Glutamatergic neuron (in vitro differentiated cells): ENCODE measurements around the gene EFNA4. TPM values are rescaled to one million over a fixed set of nuclear protein-coding genes. Genes with fewer than 3 reads are reported as not detected.
A peak's percentile ranks its signal among the peaks of the same experiment; 100 is the strongest.

ENCODE experiments used
- DNase-seq: peaks from one replicate; pipeline ENCODE4 v3.0.0; 2022
- H3K27ac Mint-ChIP-seq: one replicate; pipeline ENCODE4 v1.8.0; 2020; ENCODE audit warnings: mild to moderate bottlenecking, mixed read lengths, inconsistent platforms; ENCODE audit not compliant: unreplicated experiment
- H3K27me3 Mint-ChIP-seq: one replicate; pipeline ENCODE4 v1.8.0; 2020; ENCODE audit warnings: mild to moderate bottlenecking, moderate library complexity, mixed read lengths, inconsistent platforms; ENCODE audit not compliant: unreplicated experiment
- H3K36me3 Mint-ChIP-seq: one replicate; pipeline ENCODE4 v1.8.0; 2020; ENCODE audit warnings: mild to moderate bottlenecking, mixed read lengths, inconsistent platforms; ENCODE audit not compliant: unreplicated experiment
- H3K4me1 Mint-ChIP-seq: one replicate; pipeline ENCODE4 v1.8.0; 2020; ENCODE audit warnings: mild to moderate bottlenecking, low read depth, mixed read lengths, inconsistent platforms; ENCODE audit not compliant: unreplicated experiment
- H3K4me3 Mint-ChIP-seq: one replicate; pipeline ENCODE4 v1.8.0; 2020; ENCODE audit warnings: mild to moderate bottlenecking, mixed read lengths, inconsistent platforms; ENCODE audit not compliant: unreplicated experiment
- H3K9me3 Mint-ChIP-seq: one replicate; pipeline ENCODE4 v1.8.0; 2020; ENCODE audit warnings: mild to moderate bottlenecking, moderate library complexity, mixed read lengths, inconsistent platforms; ENCODE audit not compliant: unreplicated experiment
- total RNA-seq: library from RNA; stranded (reverse); fragmentation: NEBNext Ultra II Directional; extraction: Animal tissue kit (Norgen Biotek cat#: 25700); gene quantifications from one replicate; pipeline ENCODE4 v1.2.1, GENCODE V29; 2021; ENCODE audit not compliant: unreplicated experiment
- TF ChIP-seq, protein P1 (sequence below): fragments of 200-600 bp; sonication (generic); IDR thresholded peaks from one replicate; pipeline ENCODE4 v1.5.0; 2021; ENCODE audit not compliant: partially characterized antibody, unreplicated experiment

Gene EFNA4
- total RNA-seq, 1 donor from 2014 or later = 2.9 TPM

DNA sequence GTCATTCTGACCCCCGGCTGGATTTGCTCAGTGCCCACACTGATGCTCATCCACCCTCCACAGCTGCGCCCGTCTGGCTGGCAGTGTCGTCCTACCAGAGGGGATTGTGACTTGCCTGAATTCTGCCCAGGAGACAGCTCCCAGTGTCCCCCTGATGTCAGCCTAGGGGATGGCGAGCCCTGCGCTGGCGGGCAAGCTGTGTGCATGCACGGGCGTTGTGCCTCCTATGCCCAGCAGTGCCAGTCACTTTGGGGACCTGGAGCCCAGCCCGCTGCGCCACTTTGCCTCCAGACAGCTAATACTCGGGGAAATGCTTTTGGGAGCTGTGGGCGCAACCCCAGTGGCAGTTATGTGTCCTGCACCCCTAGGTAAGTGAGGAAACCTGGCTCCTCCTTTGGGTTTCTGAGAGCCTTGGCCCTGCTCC, 5.7 kb upstream of the EFNA4 start:
- H3K4me3 Mint-ChIP-seq = no peak overlapping the region
- H3K27ac Mint-ChIP-seq = no peak overlapping the region
- TF ChIP-seq, protein P1, sequence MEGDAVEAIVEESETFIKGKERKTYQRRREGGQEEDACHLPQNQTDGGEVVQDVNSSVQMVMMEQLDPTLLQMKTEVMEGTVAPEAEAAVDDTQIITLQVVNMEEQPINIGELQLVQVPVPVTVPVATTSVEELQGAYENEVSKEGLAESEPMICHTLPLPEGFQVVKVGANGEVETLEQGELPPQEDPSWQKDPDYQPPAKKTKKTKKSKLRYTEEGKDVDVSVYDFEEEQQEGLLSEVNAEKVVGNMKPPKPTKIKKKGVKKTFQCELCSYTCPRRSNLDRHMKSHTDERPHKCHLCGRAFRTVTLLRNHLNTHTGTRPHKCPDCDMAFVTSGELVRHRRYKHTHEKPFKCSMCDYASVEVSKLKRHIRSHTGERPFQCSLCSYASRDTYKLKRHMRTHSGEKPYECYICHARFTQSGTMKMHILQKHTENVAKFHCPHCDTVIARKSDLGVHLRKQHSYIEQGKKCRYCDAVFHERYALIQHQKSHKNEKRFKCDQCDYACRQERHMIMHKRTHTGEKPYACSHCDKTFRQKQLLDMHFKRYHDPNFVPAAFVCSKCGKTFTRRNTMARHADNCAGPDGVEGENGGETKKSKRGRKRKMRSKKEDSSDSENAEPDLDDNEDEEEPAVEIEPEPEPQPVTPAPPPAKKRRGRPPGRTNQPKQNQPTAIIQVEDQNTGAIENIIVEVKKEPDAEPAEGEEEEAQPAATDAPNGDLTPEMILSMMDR = no peak
- DNase-seq = no peak
- H3K36me3 Mint-ChIP-seq = no peaks in the 10 kb centered on the region
- H3K9me3 Mint-ChIP-seq = no peaks in the 10 kb centered on the region
- peaks cover 2% of the 10 kb centered on the region for H3K27me3 Mint-ChIP-seq
- H3K4me1 Mint-ChIP-seq = peaks cover 3% of the 10 kb centered on the region

DNA sequence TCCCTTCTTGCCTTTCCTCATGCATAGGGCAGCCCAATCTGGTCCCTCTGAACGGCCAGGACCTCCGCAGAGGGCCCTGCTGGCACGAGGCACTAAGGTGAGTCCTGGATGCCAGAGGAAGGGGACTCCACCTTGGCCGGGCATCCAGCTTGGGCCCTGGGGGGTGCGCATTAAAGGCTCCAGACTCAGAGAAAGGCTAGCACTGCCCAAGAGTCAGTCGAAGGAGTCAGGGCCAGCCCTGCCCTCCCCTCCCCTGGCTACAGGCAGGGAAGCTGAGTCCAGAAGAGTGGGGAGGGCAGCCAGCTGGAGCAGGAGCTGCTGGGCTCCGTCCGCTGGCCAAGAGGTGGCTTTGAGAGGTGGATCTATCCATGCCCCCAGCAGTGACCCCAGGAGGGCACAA, 2.8 kb upstream of the EFNA4 start:
- Mint-ChIP-seq H3K4me1 (peaks cover 12% of the 10 kb centered on the region), H3K4me3 (no peak overlapping the region), H3K27me3 (peaks cover 7% of the 10 kb centered on the region), H3K9me3 (peaks cover 5% of the 10 kb centered on the region), H3K27ac (no peak overlapping the region), H3K36me3 (peaks cover 5% of the 10 kb centered on the region)
- TF ChIP-seq, protein P1 = no peak
- no peak for DNase-seq

DNA sequence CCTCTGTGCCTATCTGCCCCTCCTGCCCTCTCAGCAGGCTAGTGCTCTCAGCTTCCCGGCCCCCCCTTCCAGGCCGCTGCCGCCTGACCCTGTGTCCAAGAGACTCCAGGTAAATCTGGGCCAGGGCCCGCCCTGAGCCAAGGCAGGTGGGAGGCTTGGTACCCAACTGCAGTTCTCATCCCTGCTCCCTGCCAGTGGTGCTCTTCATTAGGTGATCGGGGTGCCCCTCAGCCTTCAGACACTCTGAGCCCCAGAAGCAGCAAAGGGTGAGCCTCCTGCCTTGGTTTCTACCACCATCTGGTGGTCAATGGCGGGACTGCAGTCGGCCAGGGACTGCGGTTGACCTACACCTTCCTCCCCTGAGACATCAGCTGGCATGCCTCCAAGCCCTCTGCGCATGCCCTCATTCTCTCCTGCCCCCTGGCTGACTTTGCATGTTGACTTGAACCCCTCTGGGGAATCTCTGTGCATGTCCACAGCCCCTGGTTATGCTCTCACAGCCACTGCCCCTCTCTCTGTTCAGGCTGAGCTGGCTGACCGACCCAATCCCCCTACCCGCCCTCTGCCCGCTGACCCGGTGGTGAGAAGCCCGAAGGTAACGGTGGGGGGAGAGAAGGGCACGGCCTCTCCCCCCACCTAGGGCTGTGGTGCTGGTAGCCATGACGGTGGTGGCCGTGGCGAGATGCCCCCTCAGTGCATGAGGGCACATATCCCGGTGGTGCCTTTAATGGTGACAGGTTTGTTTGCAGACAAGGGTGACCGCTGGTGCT, 2.0 kb upstream of the EFNA4 start:
- no peak overlapping the region for H3K27ac Mint-ChIP-seq
- TF ChIP-seq, protein P1 = peak; percentile 88
- peaks cover 5% of the 10 kb centered on the region for H3K9me3 Mint-ChIP-seq
- peak; percentile 99 for DNase-seq
- H3K4me3 Mint-ChIP-seq = peak overlapping the region; percentile 57
- H3K4me1 Mint-ChIP-seq = peaks cover 12% of the 10 kb centered on the region
- peaks cover 7% of the 10 kb centered on the region for H3K27me3 Mint-ChIP-seq
- H3K36me3 Mint-ChIP-seq = peaks cover 5% of the 10 kb centered on the region

DNA sequence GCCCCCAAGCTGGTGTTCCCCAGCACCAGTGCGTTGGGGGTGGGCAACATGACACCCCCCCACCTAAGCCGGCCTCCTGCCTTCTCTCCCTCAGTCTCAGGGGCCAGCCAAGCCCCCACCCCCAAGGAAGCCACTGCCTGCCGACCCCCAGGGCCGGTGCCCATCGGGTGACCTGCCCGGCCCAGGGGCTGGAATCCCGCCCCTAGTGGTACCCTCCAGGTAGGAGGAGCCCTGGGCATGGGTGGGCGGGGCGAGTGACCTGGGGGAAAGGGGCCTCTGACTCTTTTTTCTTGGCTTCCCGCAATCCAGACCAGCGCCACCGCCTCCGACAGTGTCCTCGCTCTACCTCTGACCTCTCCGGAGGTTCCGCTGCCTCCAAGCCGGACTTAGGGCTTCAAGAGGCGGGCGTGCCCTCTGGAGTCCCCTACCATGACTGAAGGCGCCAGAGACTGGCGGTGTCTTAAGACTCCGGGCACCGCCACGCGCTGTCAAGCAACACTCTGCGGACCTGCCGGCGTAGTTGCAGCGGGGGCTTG, 1.3 kb upstream of the EFNA4 start:
- peak; percentile 77 for DNase-seq
- peaks cover 5% of the 10 kb centered on the region for H3K36me3 Mint-ChIP-seq
- H3K9me3 Mint-ChIP-seq = peaks cover 5% of the 10 kb centered on the region
- H3K4me1 Mint-ChIP-seq = peaks cover 12% of the 10 kb centered on the region
- TF ChIP-seq, protein P1 = no peak
- H3K27me3 Mint-ChIP-seq = peaks cover 7% of the 10 kb centered on the region
- peak overlapping the region; percentile 90 for H3K4me3 Mint-ChIP-seq
- H3K27ac Mint-ChIP-seq = no peak overlapping the region
